Measurements from ENCODE around the gene KLHL24.

The KLHL24 gene

GRCh38 chr3:183635431-183636220, at the start of gene KLHL24:
KLHL24 (plus strand) TSS chr3:183635623; CDS start chr3:183650357, 14,734 bp downstream.
- H3K4me3 ChIP-seq (ENCODE audit: low read depth, low read length), result peak within 1 kb of the TSS; percentile 70
- no peak for TF ChIP-seq CTCF (IDR thresholded peaks at IDR 0.05; ENCODE audit: low read depth, low read length)
- TF ChIP-seq MAX (IDR thresholded peaks at IDR 0.05; ENCODE audit: low read depth, low read length), result peak; percentile 94
- peak; percentile 70 for TF ChIP-seq MYC (IDR thresholded peaks at IDR 0.05; ENCODE audit: low read depth, low read length)
- TF ChIP-seq POLR2A (IDR thresholded peaks at IDR 0.05; ENCODE audit: extremely low read depth, insufficient read length), result peak; percentile 72
- peak; percentile 93 for DNase-seq (ENCODE audit: low read depth)

- TF ChIP-seq MYC (IDR thresholded peaks at IDR 0.05; ENCODE audit: low read depth, low read length), result no peak
- TF ChIP-seq MAX (IDR thresholded peaks at IDR 0.05; ENCODE audit: low read depth, low read length), result no peak
- TF ChIP-seq CTCF (IDR thresholded peaks at IDR 0.05; ENCODE audit: low read depth, low read length), result no peak
- TF ChIP-seq POLR2A (IDR thresholded peaks at IDR 0.05; ENCODE audit: extremely low read depth, insufficient read length), result no peak
- H3K4me3 ChIP-seq (ENCODE audit: low read depth, low read length), result no peak overlapping the region
- DNase-seq (ENCODE audit: low read depth), result no peak
Observed at GRCh38 chr3:183586477-183586876, 48.9 kb upstream of the KLHL24 start.

- peak; percentile 55 for DNase-seq (ENCODE audit: low read depth)
Observed at GRCh38 chr3:183587336-183587735, 48.1 kb upstream of the KLHL24 start.

GRCh38 chr3:183590442-183590841, 45.0 kb upstream of the KLHL24 start:
- H3K4me3 ChIP-seq (ENCODE audit: low read depth, low read length), result no peak overlapping the region
- no peak for DNase-seq (ENCODE audit: low read depth)
- TF ChIP-seq CTCF (IDR thresholded peaks at IDR 0.05; ENCODE audit: low read depth, low read length), result no peak
- no peak for TF ChIP-seq MYC (IDR thresholded peaks at IDR 0.05; ENCODE audit: low read depth, low read length)
- no peak for TF ChIP-seq MAX (IDR thresholded peaks at IDR 0.05; ENCODE audit: low read depth, low read length)
- TF ChIP-seq POLR2A (IDR thresholded peaks at IDR 0.05; ENCODE audit: extremely low read depth, insufficient read length), result no peak

More at GRCh38 chr3:183587336-183587735, 48.1 kb upstream of the KLHL24 start:
- TF ChIP-seq POLR2A (IDR thresholded peaks at IDR 0.05; ENCODE audit: extremely low read depth, insufficient read length) (no peak), CTCF (IDR thresholded peaks at IDR 0.05; ENCODE audit: low read depth, low read length) (no peak), MAX (IDR thresholded peaks at IDR 0.05; ENCODE audit: low read depth, low read length) (no peak)
- H3K4me3 ChIP-seq (ENCODE audit: low read depth, low read length), result no peak overlapping the region

- no peak overlapping the region for H3K4me3 ChIP-seq (ENCODE audit: low read depth, low read length)
- TF ChIP-seq MYC (IDR thresholded peaks at IDR 0.05; ENCODE audit: low read depth, low read length) (no peak), MAX (IDR thresholded peaks at IDR 0.05; ENCODE audit: low read depth, low read length) (no peak), POLR2A (IDR thresholded peaks at IDR 0.05; ENCODE audit: extremely low read depth, insufficient read length) (no peak), CTCF (IDR thresholded peaks at IDR 0.05; ENCODE audit: low read depth, low read length) (no peak)
- DNase-seq (ENCODE audit: low read depth), result peak; percentile 23
Observed at GRCh38 chr3:183591881-183592521, 43.4 kb upstream of the KLHL24 start.

All from NB4 (cell line).